ENCODE data around the gene TRMT1L. TPM values are rescaled to one million over a fixed set of nuclear protein-coding genes. Genes with fewer than 3 reads are reported as not detected.

The TRMT1L gene
- total and polyA plus RNA-seq, 2 donors from 2014 or later = 11.6 to 17.9 TPM

- H3K27ac ChIP-seq (ENCODE audit: low read depth in 2 of 2, low read length in 2 of 2) = no peak overlapping the region
- no peak for TF ChIP-seq CTCF (IDR thresholded peaks at IDR 0.05; ENCODE audit: borderline replicate concordance, extremely low read depth, insufficient read depth)
- intact Hi-C loops (cut with DNase I) = no loop called here
- no peaks in the 10 kb centered on the region for H3K4me1 ChIP-seq (ENCODE audit: control insufficient read depth in 2 of 3, insufficient read depth in 2 of 3, low read depth in 1 of 3, low read length in 3 of 3)
- H3K9ac ChIP-seq (ENCODE audit: low read length in 3 of 3) = no peak overlapping the region
- DNase-seq = no peak
- H3K27me3 ChIP-seq (ENCODE audit: control insufficient read depth, insufficient read depth, low read length) = no peaks in the 10 kb centered on the region
- FAIRE-seq = no peak
- H3K36me3 ChIP-seq (ENCODE audit: control insufficient read depth in 2 of 3, insufficient read depth in 3 of 3, low read length in 3 of 3) = no peaks in the 10 kb centered on the region
- no peaks in the 10 kb centered on the region for H3K9me3 ChIP-seq (ENCODE audit: control insufficient read depth in 2 of 3, insufficient read depth in 1 of 3, low read length in 3 of 3)
- no peak overlapping the region for H3K4me3 ChIP-seq (ENCODE audit: low read length in 3 of 3)
Observed at GRCh38 chr1:185070051-185070450, 86.7 kb downstream of the TRMT1L start.

- Histone ChIP-seq H3K4me1 (ENCODE audit: control insufficient read depth in 2 of 3, insufficient read depth in 2 of 3, low read depth in 1 of 3, low read length in 3 of 3) (no peaks in the 10 kb centered on the region), H3K27me3 (ENCODE audit: control insufficient read depth, insufficient read depth, low read length) (no peaks in the 10 kb centered on the region), H3K36me3 (ENCODE audit: control insufficient read depth in 2 of 3, insufficient read depth in 3 of 3, low read length in 3 of 3) (no peaks in the 10 kb centered on the region), H3K9ac (ENCODE audit: low read length in 3 of 3) (no peak overlapping the region), H3K4me3 (ENCODE audit: low read length in 3 of 3) (no peak overlapping the region), H3K27ac (ENCODE audit: low read depth in 2 of 2, low read length in 2 of 2) (no peak overlapping the region), H3K9me3 (ENCODE audit: control insufficient read depth in 2 of 3, insufficient read depth in 1 of 3, low read length in 3 of 3) (no peaks in the 10 kb centered on the region)
- FAIRE-seq (no peak), DNase-seq (no peak)
- no peak for TF ChIP-seq CTCF (IDR thresholded peaks at IDR 0.05; ENCODE audit: borderline replicate concordance, extremely low read depth, insufficient read depth)
- intact Hi-C loops (cut with DNase I) = no loop called here
Observed at GRCh38 chr1:185069202-185069772, 87.5 kb downstream of the TRMT1L start.

GRCh38 chr1:185068341-185068740, 88.4 kb downstream of the TRMT1L start:
- Histone ChIP-seq H3K27me3 (ENCODE audit: control insufficient read depth, insufficient read depth, low read length) (no peaks in the 10 kb centered on the region), H3K9me3 (ENCODE audit: control insufficient read depth in 2 of 3, insufficient read depth in 1 of 3, low read length in 3 of 3) (no peaks in the 10 kb centered on the region), H3K4me3 (ENCODE audit: low read length in 3 of 3) (no peak overlapping the region), H3K36me3 (ENCODE audit: control insufficient read depth in 2 of 3, insufficient read depth in 3 of 3, low read length in 3 of 3) (no peaks in the 10 kb centered on the region), H3K4me1 (ENCODE audit: control insufficient read depth in 2 of 3, insufficient read depth in 2 of 3, low read depth in 1 of 3, low read length in 3 of 3) (no peaks in the 10 kb centered on the region), H3K9ac (ENCODE audit: low read length in 3 of 3) (no peak overlapping the region), H3K27ac (ENCODE audit: low read depth in 2 of 2, low read length in 2 of 2) (no peak overlapping the region)
- no peak for TF ChIP-seq CTCF (IDR thresholded peaks at IDR 0.05; ENCODE audit: borderline replicate concordance, extremely low read depth, insufficient read depth)
- FAIRE-seq (no peak), DNase-seq (no peak)
- intact Hi-C loops (cut with DNase I) = no loop called here

Other genes with a start within 250 kb of the TRMT1L start
- gene NIBAN1, start 182.4 kb downstream of the TRMT1L start, total RNA-seq = 25.4 TPM
- 2.6 TPM for gene NIBAN1, start 182.4 kb downstream of the TRMT1L start, polyA plus RNA-seq (ENCODE audit: insufficient read depth, low read depth, low replicate concordance)
- gene RNF2, start 111.4 kb downstream of the TRMT1L start, total RNA-seq = 26.0 TPM
- gene RNF2, start 111.4 kb downstream of the TRMT1L start, polyA plus RNA-seq (ENCODE audit: insufficient read depth, low read depth, low replicate concordance) = 6.7 TPM
- gene SWT1, start 214 bp upstream of the TRMT1L start, total RNA-seq = 6.5 TPM
- gene SWT1, start 214 bp upstream of the TRMT1L start, polyA plus RNA-seq (ENCODE audit: insufficient read depth, low read depth, low replicate concordance) = 2.9 TPM
- 198 TPM for gene IVNS1ABP, start 160.3 kb upstream of the TRMT1L start, total RNA-seq
- 115 TPM for gene IVNS1ABP, start 160.3 kb upstream of the TRMT1L start, polyA plus RNA-seq (ENCODE audit: insufficient read depth, low read depth, low replicate concordance)

Data from kidney (tissue), 14 donors.